H1 (cell line): ENCODE measurements around the gene SPINK9. TPM values are rescaled to one million over a fixed set of nuclear protein-coding genes. Genes with fewer than 3 reads are reported as not detected.

Experiments
- CTCF ChIA-PET: fragments of 300-600 bp; sonication (Branson Sonifier 250); formaldehyde crosslinking; loops from one replicate; lab custom pipeline; 2021; ENCODE audit not compliant: partially characterized antibody; lab: Charles Lee
- POLR2A ChIA-PET: fragments of 300-600 bp; sonication (Branson Sonifier 250); formaldehyde crosslinking; loops from one replicate; lab custom pipeline; 2021; ENCODE audit warnings: inconsistent platforms; ENCODE audit not compliant: partially characterized antibody; lab: Charles Lee
- DNase-seq, 2 experiments: peaks; one replicate each; pipeline versions ENCODE4 v3.0.0 to v3.0.0-alpha.2; 2010 to 2022; ENCODE audit warnings: low spot score in 2 of 2, low read depth in 1 of 2, mixed read lengths in 1 of 2
- FAIRE-seq: peaks from 2 replicates; lab custom pipeline; 2011; peaks lifted over from hg19 to GRCh38; lab: Jason Lieb, UNC
- H2AFZ ChIP-seq: 2 replicates; pipeline ENCODE4 v1.8.1; 2012; ENCODE audit warnings: low read length, inconsistent platforms
- H2AK5ac ChIP-seq: 2 replicates; pipeline ENCODE4 v1.6.1; 2013; ENCODE audit warnings: low read depth, low read length
- H2BK120ac ChIP-seq: replicated peaks from 2 replicates; pipeline ENCODE3; 2013; ENCODE audit warnings: low read depth, low read length, inconsistent platforms
- H2BK12ac ChIP-seq: 2 replicates; pipeline ENCODE4 v1.6.1; 2013; ENCODE audit warnings: low read depth, low read length
- H2BK15ac ChIP-seq: 2 replicates; pipeline ENCODE4 v1.6.1; 2013; ENCODE audit warnings: low read length
- H2BK20ac ChIP-seq: 2 replicates; pipeline ENCODE4 v1.6.1; 2013; ENCODE audit warnings: low read length
- H2BK5ac ChIP-seq: 2 replicates; pipeline ENCODE4 v1.6.1; 2013; ENCODE audit warnings: low read depth, low read length
- H3K14ac ChIP-seq: 2 replicates; pipeline ENCODE4 v1.6.1; 2013; ENCODE audit warnings: inconsistent platforms; ENCODE audit not compliant: insufficient read length
- H3K18ac ChIP-seq: 2 replicates; pipeline ENCODE4 v1.6.1; 2013; ENCODE audit warnings: low read length; ENCODE audit errors: extremely low read depth
- H3K23ac ChIP-seq: 2 replicates; pipeline ENCODE4 v1.6.1; 2013; ENCODE audit warnings: inconsistent platforms; ENCODE audit not compliant: insufficient read length
- H3K23me2 ChIP-seq: 2 replicates; pipeline ENCODE4 v1.6.1; 2013; ENCODE audit warnings: low read depth, low read length
- H3K27ac ChIP-seq: 2 replicates; pipeline ENCODE4 v1.6.1; 2011; ENCODE audit warnings: low read depth, low read length, inconsistent platforms
- H3K27me3 ChIP-seq, 4 experiments: replicated peaks in 1 of 4; 1 replicate in 1 of 4; 2 replicates in 3 of 4; pipeline versions ENCODE4 v1.6.1 to v1.8.1; 2011 to 2013; ENCODE audit warnings: low read length in 3 of 4, mild to moderate bottlenecking in 3 of 4, inconsistent platforms in 2 of 4, mixed read lengths in 2 of 4, moderate library complexity in 1 of 4; ENCODE audit not compliant: control insufficient read depth in 3 of 4, insufficient read depth in 3 of 4; ENCODE audit errors: extremely low read depth in 1 of 4
- H3K36me3 ChIP-seq, 4 experiments: 2 replicates each; pipeline versions ENCODE4 v1.6.1 to v1.8.1; 2011 to 2013; ENCODE audit warnings: mild to moderate bottlenecking in 4 of 4, low read length in 3 of 4, moderate library complexity in 2 of 4, control low read depth in 1 of 4, inconsistent platforms in 1 of 4; ENCODE audit not compliant: insufficient read depth in 4 of 4, control insufficient read depth in 2 of 4
- H3K4ac ChIP-seq: replicated peaks from 2 replicates; pipeline ENCODE3; 2013; ENCODE audit warnings: low read length, low read depth, mixed read lengths, inconsistent platforms; ENCODE audit not compliant: insufficient read length
- H3K4me1 ChIP-seq, 4 experiments: replicated peaks in 1 of 4; 1 replicate in 1 of 4; 2 replicates in 3 of 4; pipeline versions ENCODE4 v1.6.1 to v1.8.1; 2011 to 2013; ENCODE audit warnings: low read length in 3 of 4, inconsistent platforms in 2 of 4, mixed read lengths in 1 of 4; ENCODE audit not compliant: insufficient read depth in 4 of 4, control insufficient read depth in 3 of 4
- H3K4me2 ChIP-seq, 2 experiments: 2 replicates each; pipeline versions ENCODE4 v1.6.1 to v1.8.1; 2011 to 2013; ENCODE audit warnings: low read depth in 2 of 2, low read length in 2 of 2, control low read depth in 1 of 2, inconsistent platforms in 1 of 2, mild to moderate bottlenecking in 1 of 2; ENCODE audit not compliant: insufficient read depth in 1 of 2
- H3K4me3 ChIP-seq, 4 experiments: fragments of 200-600, 300-600 bp in 1 of 4; sonication (generic), shearing (Covaris generic), sonication (Bioruptor Twin) in 1 of 4; 2 replicates each; pipeline versions ENCODE4 v1.5.1 to v1.8.1; 2011 to 2016; ENCODE audit warnings: low read length in 4 of 4, low read depth in 3 of 4, control low read depth in 2 of 4, inconsistent platforms in 2 of 4, mild to moderate bottlenecking in 2 of 4, mixed read lengths in 1 of 4, moderate library complexity in 1 of 4; ENCODE audit not compliant: insufficient read depth in 2 of 4; ENCODE audit errors: extremely low read depth in 1 of 4
- H3K56ac ChIP-seq: replicated peaks from 2 replicates; pipeline ENCODE3; 2013; ENCODE audit warnings: low read depth, mild to moderate bottlenecking, mixed read lengths, low read length, inconsistent platforms; ENCODE audit not compliant: insufficient read length
- H3K79me1 ChIP-seq: 2 replicates; pipeline ENCODE4 v1.6.1; 2013; ENCODE audit warnings: low read depth, low read length, control low read depth
- H3K79me2 ChIP-seq, 2 experiments: 2 replicates each; pipeline versions ENCODE4 v1.6.1 to v1.8.1; 2012 to 2013; ENCODE audit warnings: low read length in 2 of 2, mild to moderate bottlenecking in 2 of 2, inconsistent platforms in 1 of 2; ENCODE audit not compliant: insufficient read depth in 2 of 2, control insufficient read depth in 1 of 2
- H3K9ac ChIP-seq, 4 experiments: replicated peaks in 1 of 4; 1 replicate in 1 of 4; 2 replicates in 3 of 4; pipeline versions ENCODE4 v1.6.1 to v1.8.1; 2011 to 2013; ENCODE audit warnings: low read depth in 3 of 4, low read length in 3 of 4, control low read depth in 2 of 4, mild to moderate bottlenecking in 2 of 4, moderate library complexity in 2 of 4, inconsistent platforms in 1 of 4; ENCODE audit errors: extremely low read depth in 1 of 4
- H3K9me3 ChIP-seq, 2 experiments: 2 replicates each; pipeline versions ENCODE4 v1.6.1 to v1.8.1; 2012 to 2013; ENCODE audit warnings: mild to moderate bottlenecking in 2 of 2, moderate library complexity in 2 of 2, control low read depth in 1 of 2, inconsistent platforms in 1 of 2, low read depth in 1 of 2, low read length in 1 of 2, mixed read lengths in 1 of 2; ENCODE audit not compliant: insufficient read depth in 2 of 2
- H4K20me1 ChIP-seq, 2 experiments: replicated peaks in 1 of 2; 2 replicates each; pipeline versions ENCODE3 to v1.8.1; 2011 to 2013; ENCODE audit warnings: inconsistent platforms in 2 of 2, low read length in 2 of 2, mild to moderate bottlenecking in 1 of 2; ENCODE audit not compliant: insufficient read depth in 2 of 2, control insufficient read depth in 1 of 2
- H4K5ac ChIP-seq: 2 replicates; pipeline ENCODE4 v1.6.1; 2013; ENCODE audit warnings: low read length, low read depth, mixed read lengths, inconsistent platforms; ENCODE audit not compliant: insufficient read length
- H4K8ac ChIP-seq: 2 replicates; pipeline ENCODE4 v1.8.0; 2013; ENCODE audit warnings: mild to moderate bottlenecking, moderate library complexity, low read length, inconsistent platforms; ENCODE audit not compliant: insufficient read depth; ENCODE audit errors: extremely low read depth
- H4K91ac ChIP-seq: replicated peaks from 2 replicates; pipeline ENCODE3; 2013; ENCODE audit warnings: low read length, mixed read lengths, inconsistent platforms; ENCODE audit not compliant: insufficient read length
- ASH2L ChIP-seq: fragments of 200-600, 300-600 bp; sonication (generic); IDR thresholded peaks from one replicate; pipeline ENCODE4 v1.7.1; 2017; ENCODE audit warnings: low read length
- BCL11A ChIP-seq, 2 experiments: IDR thresholded peaks; one replicate each; pipeline ENCODE4 v1.6.1; 2011; ENCODE audit warnings: low read depth in 2 of 2, low read length in 2 of 2, mild to moderate bottlenecking in 2 of 2
- CTBP2 ChIP-seq: IDR thresholded peaks from 2 replicates; pipeline ENCODE4 v1.7.0; 2011; ENCODE audit warnings: borderline replicate concordance, mild to moderate bottlenecking, moderate library complexity, mixed read lengths, low read length; ENCODE audit not compliant: insufficient read depth, insufficient read length
- EZH2 ChIP-seq: fragments of 200-600 bp; sonication (generic); IDR thresholded peaks from 2 replicates; pipeline ENCODE4 v1.7.1; 2012; ENCODE audit warnings: low read depth, mild to moderate bottlenecking, moderate library complexity, low read length, inconsistent platforms; ENCODE audit not compliant: severe bottlenecking
- GABPA ChIP-seq: IDR thresholded peaks from 2 replicates; pipeline ENCODE4 v1.6.1; 2011; ENCODE audit warnings: mild to moderate bottlenecking, low read length, moderate library complexity, borderline replicate concordance; ENCODE audit not compliant: insufficient read depth
- HDAC2 ChIP-seq, 2 experiments: fragments of 300-600 bp in 1 of 2; sonication (generic) in 1 of 2; IDR thresholded peaks; 2 replicates each; pipeline ENCODE4 v1.6.1; 2011 to 2012; ENCODE audit warnings: low read depth in 2 of 2, low read length in 2 of 2, mild to moderate bottlenecking in 2 of 2, moderate library complexity in 2 of 2, borderline replicate concordance in 1 of 2, inconsistent platforms in 1 of 2
- JUN ChIP-seq: IDR thresholded peaks from 2 replicates; pipeline ENCODE4 v1.6.1; 2011; ENCODE audit warnings: low read depth, mild to moderate bottlenecking, improper control_type of control experiment, low read length
- JUND ChIP-seq: IDR thresholded peaks from 2 replicates; pipeline ENCODE4 v1.6.1; 2011; ENCODE audit warnings: mild to moderate bottlenecking, improper control_type of control experiment, low read length
- SUZ12 ChIP-seq: fragments of 200-600 bp; sonication (generic); IDR thresholded peaks from 2 replicates; pipeline ENCODE4 v1.6.1; 2012; ENCODE audit warnings: mild to moderate bottlenecking, inconsistent platforms, low read length, moderate library complexity, mixed read lengths
- TAF1 ChIP-seq: IDR thresholded peaks from 2 replicates; pipeline ENCODE4 v1.6.1; 2011; ENCODE audit warnings: mild to moderate bottlenecking, low read depth, low read length
- WGBS, 2 experiments: shearing (Covaris generic) in 1 of 2; methylation state at CpG; one replicate each; pipeline versions ENCODE4 v1.1.6 to v1.1.7; 2013 to 2015; ENCODE audit warnings: low lambda C conversion rate in 2 of 2, mixed read lengths in 2 of 2, inconsistent platforms in 1 of 2, low coverage in 1 of 2, missing lambda C conversion rate in 1 of 2; ENCODE audit not compliant: insufficient replicate concordance in 2 of 2, insufficient coverage in 1 of 2, insufficient read length in 1 of 2; ENCODE audit errors: extremely low coverage in 1 of 2, missing lambda C conversion rate in 1 of 2; 5-methylcytosine and 5-hydroxymethylcytosine counted together
- polyA plus RNA-seq, 7 experiments: library from polyadenylated mRNA; depleted of rRNA in 3 of 7; stranded (reverse) in 5 of 7; unstranded in 2 of 7; fragments of >200 nt in 5 of 7; fragments of 200-250 nt in 2 of 7; gene quantifications; 1 replicate in 5 of 7; 2 replicates in 1 of 7; 4 replicates in 1 of 7; pipeline versions ENCODE4 v1.2.1 to v1.2.3, GENCODE V29; 2011 to 2013; ENCODE audit warnings: missing spikeins in 2 of 7, mixed read lengths in 2 of 7
- total RNA-seq: library from RNA; stranded (reverse); fragmentation: NEBNext Ultra II Directional; extraction: Animal tissue kit (Norgen Biotek cat#: 25700); gene quantifications from 2 replicates; pipeline ENCODE4 v1.2.1, GENCODE V29; 2021

The SPINK9 gene
- total and polyA plus RNA-seq, 2 of the 8 experiments (the other 6 are each of a cell fraction or from before 2014, with no cell fraction given), result not detected

DNA sequence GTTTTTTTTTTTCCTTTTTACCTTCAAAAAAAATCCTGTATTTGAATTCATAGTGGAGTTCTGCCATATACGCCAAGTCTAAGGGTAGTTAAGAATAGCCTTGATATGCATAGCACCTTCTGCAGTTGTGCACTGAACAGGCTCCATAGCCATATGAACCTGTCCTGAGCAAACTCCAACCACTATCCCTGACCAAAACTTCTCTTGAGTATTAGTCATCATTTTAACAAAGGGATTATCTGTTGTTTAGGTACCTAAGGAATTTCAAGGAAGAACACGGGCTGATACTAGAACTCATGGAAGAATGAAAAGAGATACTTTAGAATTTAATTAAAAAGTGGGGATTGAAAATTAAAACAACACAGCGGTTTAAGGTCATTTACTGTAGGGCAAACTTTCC lies 46.5 kb downstream of the SPINK9 start:
- POLR2A ChIA-PET, result no interaction called here
- Histone ChIP-seq H3K9me3 (no peaks in the 10 kb centered on the region; a peak in 1 of 4 replicates), H3K4me3 (no peak overlapping the region), H2AFZ (no peak overlapping the region), H2BK120ac (no peak overlapping the region), H2BK15ac (no peak overlapping the region), H3K9ac (no peak overlapping the region), H2AK5ac (no peak overlapping the region), H3K18ac (no peak overlapping the region), H4K91ac (no peak overlapping the region), H2BK20ac (no peak overlapping the region), H3K14ac (no peak overlapping the region), H3K79me1 (peaks cover 10% of the 10 kb centered on the region; the same call in 1 of the 2 replicates), H3K4me1 (peaks cover 0 to 3% (median 0%) of the 10 kb centered on the region in 4 experiments; a peak in 4 of 7 replicates), H2BK12ac (no peak overlapping the region), H3K23ac (no peak overlapping the region), H4K8ac (no peak overlapping the region), H3K36me3 (peaks cover 0 to 5% (median 0%) of the 10 kb centered on the region in 4 experiments; a peak in 2 of 8 replicates), H4K5ac (no peak overlapping the region), H3K27me3 (no peaks in the 10 kb centered on the region), H2BK5ac (no peak overlapping the region), H4K20me1 (peaks cover 0 to 2% of the 10 kb centered on the region in 2 experiments), H3K56ac (no peak overlapping the region), H3K4ac (no peak overlapping the region), H3K27ac (no peak overlapping the region), H3K79me2 (peaks cover 0 to 31% of the 10 kb centered on the region in 2 experiments; a peak in 2 of 4 replicates), H3K23me2 (peaks cover 6% of the 10 kb centered on the region), H3K4me2 (no peak overlapping the region)
- no peak for FAIRE-seq
- no peak for DNase-seq
- WGBS, 2 experiments, result 91% methylated on average over 3 of the region's 3 CpGs; no CpG with 5 or more reads in 1 of the 2 experiments
- TF ChIP-seq GABPA, result no peak
- TF ChIP-seq JUN, result no peak
- TF ChIP-seq EZH2, result no peak
- no peak for TF ChIP-seq HDAC2 (IDR thresholded peaks at IDR 0.05; ENCODE audit: borderline replicate concordance in 1 of 2, low read depth in 2 of 2, low read length in 2 of 2)
- TF ChIP-seq BCL11A (IDR thresholded peaks at IDR 0.05; ENCODE audit: low read depth in 2 of 2, low read length in 2 of 2), result no peak
- TF ChIP-seq TAF1, result no peak
- TF ChIP-seq ASH2L, result no peak
- TF ChIP-seq JUND, result no peak
- no peak for TF ChIP-seq CTBP2
- TF ChIP-seq SUZ12, result no peak
- CTCF ChIA-PET, result interaction anchor here (0.6 to 1.4 kb wide), 5 partner anchors 16 to 1834 kb away, joined by 3 to 7 read pairs (median 4); no protein-coding TSS in a partner anchor
